Peyer's patch (tissue), 4 donors: ENCODE results near the gene HHAT.

ENCODE experiments used
- CTCF ChIP-seq, 6 experiments: fragments of 450-650 bp in 4 of 6; fragments of 200-600 bp in 2 of 6; sonication (generic) in 1 of 6; IDR thresholded peaks; one replicate each; pipeline ENCODE4 v1.5.1; 2017 to 2019; ENCODE audit warnings: antibody characterized with exemption in 6 of 6, mild to moderate bottlenecking in 3 of 6, moderate library complexity in 1 of 6
- POLR2A ChIP-seq, 2 donors: fragments of 450-650 bp; IDR thresholded peaks; one replicate each; pipeline ENCODE4 v1.5.1; 2017; ENCODE audit warnings: antibody characterized with exemption in 2 of 2, mild to moderate bottlenecking in 2 of 2, moderate library complexity in 2 of 2

- TF ChIP-seq CTCF (IDR thresholded peaks at IDR 0.05) (no peak), POLR2A (IDR thresholded peaks at IDR 0.05) (no peak)
Observed at GRCh38 chr1:210594605-210595004, 265.9 kb downstream of the HHAT start.
